Neural progenitor cell (in vitro differentiated cells): Measurements from ENCODE around the gene KCNB1.

Experiments
- EZH2 ChIP-seq: fragments of 200-600 bp; sonication (generic); IDR thresholded peaks from 2 replicates; pipeline ENCODE4 v1.6.1; 2017; ENCODE audit warnings: antibody characterized with exemption, mild to moderate bottlenecking, moderate library complexity
- EZH2phosphoT487 ChIP-seq: fragments of 200-600 bp; sonication (generic); IDR thresholded peaks from 2 replicates; pipeline ENCODE4 v1.6.1; 2017; ENCODE audit warnings: antibody characterized with exemption
- TF ChIP-seq, protein P1 (sequence below): fragments of 200-600 bp; sonication (generic); IDR thresholded peaks from 2 replicates; pipeline ENCODE4 v1.5.1; 2017; ENCODE audit warnings: antibody characterized with exemption, mild to moderate bottlenecking

DNA sequence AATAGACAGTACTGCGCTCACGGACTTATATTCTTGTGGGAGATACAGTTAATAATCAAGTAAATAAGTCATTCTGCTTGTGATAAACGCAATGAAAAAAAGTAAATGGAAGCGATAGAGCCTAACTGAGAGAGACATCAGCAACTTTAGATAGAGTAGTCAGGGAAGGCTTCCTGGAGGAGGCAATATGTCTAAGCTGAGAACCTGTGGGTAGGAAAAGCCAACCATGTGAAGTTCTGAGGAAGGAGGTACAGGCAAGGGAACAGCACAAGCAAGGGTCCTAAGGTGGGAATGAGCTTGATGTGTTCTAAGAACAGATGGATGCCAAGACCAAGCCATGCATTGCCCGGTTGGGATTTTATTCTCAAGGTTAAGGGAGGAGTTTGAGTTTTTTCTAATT is 7.2 kb upstream of the KCNB1 start:
- TF ChIP-seq EZH2phosphoT487 (no peak), EZH2 (no peak)
- TF ChIP-seq, protein P1, sequence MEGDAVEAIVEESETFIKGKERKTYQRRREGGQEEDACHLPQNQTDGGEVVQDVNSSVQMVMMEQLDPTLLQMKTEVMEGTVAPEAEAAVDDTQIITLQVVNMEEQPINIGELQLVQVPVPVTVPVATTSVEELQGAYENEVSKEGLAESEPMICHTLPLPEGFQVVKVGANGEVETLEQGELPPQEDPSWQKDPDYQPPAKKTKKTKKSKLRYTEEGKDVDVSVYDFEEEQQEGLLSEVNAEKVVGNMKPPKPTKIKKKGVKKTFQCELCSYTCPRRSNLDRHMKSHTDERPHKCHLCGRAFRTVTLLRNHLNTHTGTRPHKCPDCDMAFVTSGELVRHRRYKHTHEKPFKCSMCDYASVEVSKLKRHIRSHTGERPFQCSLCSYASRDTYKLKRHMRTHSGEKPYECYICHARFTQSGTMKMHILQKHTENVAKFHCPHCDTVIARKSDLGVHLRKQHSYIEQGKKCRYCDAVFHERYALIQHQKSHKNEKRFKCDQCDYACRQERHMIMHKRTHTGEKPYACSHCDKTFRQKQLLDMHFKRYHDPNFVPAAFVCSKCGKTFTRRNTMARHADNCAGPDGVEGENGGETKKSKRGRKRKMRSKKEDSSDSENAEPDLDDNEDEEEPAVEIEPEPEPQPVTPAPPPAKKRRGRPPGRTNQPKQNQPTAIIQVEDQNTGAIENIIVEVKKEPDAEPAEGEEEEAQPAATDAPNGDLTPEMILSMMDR = no peak
